ENCODE measurements around the gene COPA.

Gene COPA

DNA sequence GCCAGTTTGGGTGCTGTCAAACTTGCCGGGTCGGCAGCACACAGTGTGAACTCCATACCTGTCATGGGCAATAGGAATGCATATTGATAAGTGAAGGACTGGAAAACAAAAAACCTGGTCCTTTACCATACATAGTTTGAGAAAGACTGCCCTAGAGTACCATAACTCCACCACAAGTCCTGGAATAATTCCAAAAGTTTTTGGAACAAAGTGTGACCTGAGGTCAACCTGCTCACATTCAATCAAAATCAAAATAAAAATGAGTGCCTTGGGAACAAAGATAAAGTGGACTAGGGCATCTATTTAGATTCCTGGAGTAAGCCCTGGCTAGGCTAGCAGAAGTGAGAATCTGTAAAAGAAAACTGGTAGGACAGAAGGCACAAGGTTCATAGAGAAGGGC lies 65.7 kb downstream of the COPA start:
- no peaks in the 10 kb centered on the region for H3K27me3 Mint-ChIP-seq
- no peak overlapping the region for H3K4me3 Mint-ChIP-seq
- DNase-seq (no peak), ATAC-seq (no peak)
- H3K9me3 Mint-ChIP-seq: no peaks in the 10 kb centered on the region
- H3K27ac Mint-ChIP-seq: peak overlapping the region in 1 of 2 donors; percentile 61
- no peaks in the 10 kb centered on the region for H3K4me1 Mint-ChIP-seq

- Mint-ChIP-seq H3K4me3 (no peak overlapping the region), H3K9me3 (no peaks in the 10 kb centered on the region), H3K4me1 (no peaks in the 10 kb centered on the region), H3K27me3 (no peaks in the 10 kb centered on the region), H3K27ac (no peak overlapping the region)
- ATAC-seq (no peak), DNase-seq (no peak)
Measured at GRCh38 chr1:160271025-160271424, 72.0 kb downstream of the COPA start.

GRCh38 chr1:160267284-160267991 lies 75.6 kb downstream of the COPA start:
- Mint-ChIP-seq H3K27ac (no peak overlapping the region), H3K4me3 (no peak overlapping the region), H3K4me1 (peaks cover 13% of the 10 kb centered on the region), H3K9me3 (no peaks in the 10 kb centered on the region), H3K27me3 (no peaks in the 10 kb centered on the region)
- ATAC-seq: no peak
- no peak for DNase-seq

DNA sequence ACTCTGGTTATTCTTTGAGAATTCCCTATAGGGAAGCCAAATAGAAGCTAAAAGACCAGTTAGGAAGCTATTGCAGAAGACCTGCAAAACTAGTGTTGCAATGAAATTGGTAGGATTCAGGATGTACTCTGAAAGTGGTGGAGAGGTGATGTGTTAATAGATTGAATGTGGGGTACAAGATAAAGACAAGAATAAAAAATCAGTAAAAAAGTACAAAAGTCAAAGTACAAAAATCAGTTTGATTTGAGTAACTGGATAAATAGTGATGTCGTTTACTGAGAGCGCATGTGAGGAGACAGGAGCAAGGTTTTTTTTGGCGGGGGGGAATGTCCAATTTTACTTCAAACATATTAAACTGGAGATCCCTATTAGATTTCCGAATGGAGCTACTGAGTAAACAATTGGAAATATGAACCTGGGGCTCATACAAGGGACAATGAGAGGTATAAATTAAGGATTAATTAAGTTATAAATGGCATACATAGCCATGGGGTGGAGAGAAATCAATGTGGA lies 78.2 kb downstream of the COPA start:
- Mint-ChIP-seq H3K4me1 (peaks cover 22% of the 10 kb centered on the region), H3K4me3 (no peak overlapping the region), H3K27me3 (no peaks in the 10 kb centered on the region), H3K27ac (no peak overlapping the region), H3K9me3 (no peaks in the 10 kb centered on the region)
- no peak for ATAC-seq
- no peak for DNase-seq

DNA sequence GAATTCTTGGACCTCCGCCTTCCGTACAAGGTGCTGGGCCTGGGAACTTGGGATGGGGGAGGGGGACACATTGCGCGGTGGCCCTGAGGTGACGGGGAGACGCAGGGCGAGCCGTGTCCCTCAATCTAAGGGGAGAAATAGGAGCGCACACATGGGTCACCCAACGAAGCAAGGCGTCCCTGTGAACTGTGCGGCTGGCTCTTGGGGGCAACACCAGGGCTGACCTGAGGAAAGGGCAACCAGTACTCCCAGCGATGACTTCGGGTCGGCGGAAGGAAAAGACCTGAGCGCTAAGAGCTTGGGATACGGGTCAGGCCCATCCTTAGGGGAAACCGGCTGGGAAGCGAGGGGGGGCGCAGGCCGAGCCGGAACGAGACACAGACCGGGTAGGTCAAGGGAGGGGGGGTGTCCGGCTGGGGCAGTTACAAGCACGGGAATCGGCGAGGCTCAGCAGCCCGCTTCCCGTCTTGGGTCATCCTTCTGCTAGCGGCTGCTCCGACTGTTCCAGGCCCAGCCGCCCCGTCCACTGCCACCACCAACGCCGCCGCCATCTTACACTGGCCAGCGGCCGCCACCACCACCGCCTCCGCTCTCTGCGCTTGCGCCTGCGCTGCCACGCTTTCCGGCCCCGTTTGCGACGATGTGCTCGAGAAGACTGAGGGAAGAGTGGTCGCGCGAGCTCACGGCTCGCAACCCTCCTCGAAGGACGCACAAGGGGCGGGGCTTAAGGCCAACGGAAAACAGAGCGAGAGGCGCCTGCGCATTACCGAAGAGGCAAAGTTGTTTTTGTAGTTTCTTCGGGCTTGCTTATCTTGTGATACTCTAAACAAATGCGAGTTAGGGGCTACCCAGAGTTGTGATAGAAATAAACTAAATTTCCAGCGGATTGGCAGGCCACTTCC lies 80.9 kb downstream of the COPA start, which contains the start of gene DCAF8:
TSS of gene DCAF8 (minus strand) at position 657 of the 902 bp plus-strand sequence. CDS start 18,541 bp downstream, outside the sequence.
- Mint-ChIP-seq H3K27me3 (no peaks in the 10 kb centered on the region), H3K27ac (peak within 1 kb of the TSS; percentile 100), H3K4me3 (peak within 1 kb of the TSS; percentile 87 to 98), H3K9me3 (no peaks in the 10 kb centered on the region), H3K4me1 (peaks cover 47% of the 10 kb centered on the region)
- peak; percentile 87 for ATAC-seq
- peak; percentile 97 to 98 for DNase-seq

GRCh38 chr1:160261556-160261892 lies 81.5 kb downstream of the COPA start:
- DNase-seq (peak; percentile 62 to 78), ATAC-seq (peak; percentile 59)
- peak overlapping the region; percentile 87 to 98 for H3K4me3 Mint-ChIP-seq
- no peaks in the 10 kb centered on the region for H3K9me3 Mint-ChIP-seq
- H3K4me1 Mint-ChIP-seq: peaks cover 47% of the 10 kb centered on the region
- no peaks in the 10 kb centered on the region for H3K27me3 Mint-ChIP-seq
- H3K27ac Mint-ChIP-seq: peak overlapping the region; percentile 100

DNA sequence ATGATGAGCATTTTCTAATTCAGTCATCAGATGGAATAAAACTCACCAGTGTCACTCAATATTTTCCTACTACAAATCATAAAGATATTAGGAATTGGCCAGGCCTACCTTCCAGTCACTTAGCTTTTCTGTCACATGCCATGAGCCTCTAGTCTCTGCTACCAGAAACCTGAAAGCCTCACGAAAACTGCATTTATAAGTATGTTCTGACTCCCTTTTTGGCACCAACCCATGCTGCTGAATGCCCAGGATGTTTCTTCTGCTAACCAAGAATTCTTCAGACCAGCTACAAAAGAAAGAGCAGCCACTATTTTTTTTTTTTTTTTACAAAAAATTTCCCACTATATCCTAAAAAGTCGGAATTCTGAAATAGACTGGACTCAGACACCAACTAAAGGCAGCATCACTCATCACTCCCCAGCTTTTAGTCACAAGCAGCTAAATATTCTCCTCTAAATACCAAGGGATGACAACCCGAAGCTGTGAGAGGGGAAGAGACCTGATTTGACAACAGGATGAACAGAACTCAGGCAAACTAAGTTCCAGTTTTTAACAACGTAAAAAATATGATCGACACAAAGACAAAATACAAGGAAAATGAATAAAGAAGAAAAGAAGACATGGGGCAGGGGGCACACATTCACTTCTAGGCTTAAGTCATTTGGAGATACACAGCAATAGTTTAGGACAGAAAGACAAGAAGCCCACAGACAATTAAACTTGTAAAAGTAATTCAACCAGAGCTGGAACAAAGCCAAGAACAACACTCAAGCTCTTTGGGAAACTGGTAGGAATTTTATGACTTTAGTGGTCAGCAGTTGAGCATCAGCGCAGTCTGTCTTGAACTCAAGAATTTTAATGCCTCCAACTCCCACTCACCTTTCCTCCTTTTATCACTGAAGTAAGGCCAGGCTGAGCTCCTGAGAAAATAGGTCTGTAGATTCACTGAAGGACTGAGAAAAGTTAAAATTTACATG lies 82.4 kb downstream of the COPA start:
- H3K4me1 Mint-ChIP-seq: peaks cover 47% of the 10 kb centered on the region
- H3K27ac Mint-ChIP-seq: peak overlapping the region; percentile 100
- peak overlapping the region; percentile 87 to 98 for H3K4me3 Mint-ChIP-seq
- ATAC-seq (no peak), DNase-seq (no peak)
- no peaks in the 10 kb centered on the region for H3K9me3 Mint-ChIP-seq
- H3K27me3 Mint-ChIP-seq: no peaks in the 10 kb centered on the region

DNA sequence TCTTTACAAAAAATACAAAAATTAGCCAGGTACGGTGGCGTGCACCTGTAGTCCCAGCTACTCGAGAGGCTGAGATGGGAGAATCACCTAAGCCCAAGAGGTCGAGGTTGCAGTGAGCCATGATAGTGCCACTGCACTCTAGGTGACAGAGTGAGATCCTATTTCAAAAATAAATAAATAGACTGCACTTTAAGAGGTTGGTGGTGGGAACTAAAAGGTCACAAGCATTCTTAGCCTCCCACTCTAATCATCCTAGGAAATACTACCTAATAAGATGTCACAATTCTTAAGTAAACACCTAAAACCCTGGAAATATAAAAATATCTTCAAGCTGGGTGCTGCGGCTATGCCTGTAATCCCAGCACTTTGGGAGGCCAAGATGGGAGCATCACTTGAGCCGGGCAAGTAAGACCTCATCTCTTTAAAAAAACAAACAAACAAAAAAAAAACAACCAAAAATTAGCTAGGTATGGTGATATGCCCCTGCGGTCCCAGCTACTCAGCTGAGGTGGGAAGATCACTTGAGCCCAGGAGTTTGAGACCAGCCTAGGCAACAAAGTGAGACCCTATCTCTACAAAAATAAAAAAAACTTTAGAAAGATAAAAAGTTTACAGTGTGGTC lies 84.8 kb downstream of the COPA start:
- peaks cover 40% of the 10 kb centered on the region for H3K4me1 Mint-ChIP-seq
- no peak for DNase-seq

DNA sequence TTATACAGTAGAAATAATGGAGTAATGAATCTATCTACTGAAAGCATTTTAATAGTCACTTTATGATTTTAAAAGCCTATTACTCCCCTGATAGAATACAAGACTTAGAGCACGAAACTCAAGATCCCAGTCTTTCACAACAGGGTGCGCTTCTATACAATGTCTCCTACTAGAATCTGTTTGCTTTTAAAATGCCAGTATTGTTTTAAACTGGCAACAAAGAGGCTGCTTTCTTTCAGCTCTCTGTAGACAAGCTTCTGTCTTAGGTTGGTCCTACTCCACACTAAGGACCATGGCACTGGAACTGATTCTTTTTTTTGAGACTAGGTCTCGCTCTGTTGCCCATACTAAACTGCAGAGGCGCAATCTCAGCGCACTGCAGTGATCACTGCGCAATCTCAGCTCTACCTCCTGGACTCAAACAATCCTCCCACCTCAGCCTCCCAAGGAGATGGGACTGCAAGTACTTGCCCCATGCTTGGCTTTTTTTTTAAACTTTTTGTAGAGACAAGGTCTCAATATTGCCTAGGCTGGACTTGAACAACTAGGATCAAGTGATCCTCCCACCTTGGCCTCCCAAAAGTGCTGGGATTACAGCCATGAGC lies 85.5 kb downstream of the COPA start:
- Mint-ChIP-seq H3K27ac (no peak overlapping the region), H3K4me3 (peak overlapping the region in 1 of 2 donors; percentile 47), H3K27me3 (no peaks in the 10 kb centered on the region), H3K9me3 (no peaks in the 10 kb centered on the region), H3K4me1 (peaks cover 36% of the 10 kb centered on the region)
- no peak for ATAC-seq
- DNase-seq: no peak

More for the DNA sequence above, 84.8 kb downstream of the COPA start:
- H3K27me3 Mint-ChIP-seq: no peaks in the 10 kb centered on the region
- H3K27ac Mint-ChIP-seq: no peak overlapping the region
- H3K4me3 Mint-ChIP-seq: peak overlapping the region in 1 of 2 donors; percentile 87
- H3K9me3 Mint-ChIP-seq: no peaks in the 10 kb centered on the region
- ATAC-seq: no peak

- Mint-ChIP-seq H3K9me3 (no peaks in the 10 kb centered on the region), H3K4me3 (no peak overlapping the region), H3K27ac (no peak overlapping the region), H3K27me3 (no peaks in the 10 kb centered on the region), H3K4me1 (peaks cover 46% of the 10 kb centered on the region)
- ATAC-seq (no peak), DNase-seq (no peak)
Measured at GRCh38 chr1:160256396-160257046, 86.5 kb downstream of the COPA start.

- DNase-seq: no peak
- no peaks in the 10 kb centered on the region for H3K9me3 Mint-ChIP-seq
- H3K27ac Mint-ChIP-seq: no peak overlapping the region
- no peak overlapping the region for H3K4me3 Mint-ChIP-seq
- H3K27me3 Mint-ChIP-seq: no peaks in the 10 kb centered on the region
- peaks cover 49% of the 10 kb centered on the region for H3K4me1 Mint-ChIP-seq
- ATAC-seq: no peak
Measured at GRCh38 chr1:160255781-160256300, 87.2 kb downstream of the COPA start.

DNA sequence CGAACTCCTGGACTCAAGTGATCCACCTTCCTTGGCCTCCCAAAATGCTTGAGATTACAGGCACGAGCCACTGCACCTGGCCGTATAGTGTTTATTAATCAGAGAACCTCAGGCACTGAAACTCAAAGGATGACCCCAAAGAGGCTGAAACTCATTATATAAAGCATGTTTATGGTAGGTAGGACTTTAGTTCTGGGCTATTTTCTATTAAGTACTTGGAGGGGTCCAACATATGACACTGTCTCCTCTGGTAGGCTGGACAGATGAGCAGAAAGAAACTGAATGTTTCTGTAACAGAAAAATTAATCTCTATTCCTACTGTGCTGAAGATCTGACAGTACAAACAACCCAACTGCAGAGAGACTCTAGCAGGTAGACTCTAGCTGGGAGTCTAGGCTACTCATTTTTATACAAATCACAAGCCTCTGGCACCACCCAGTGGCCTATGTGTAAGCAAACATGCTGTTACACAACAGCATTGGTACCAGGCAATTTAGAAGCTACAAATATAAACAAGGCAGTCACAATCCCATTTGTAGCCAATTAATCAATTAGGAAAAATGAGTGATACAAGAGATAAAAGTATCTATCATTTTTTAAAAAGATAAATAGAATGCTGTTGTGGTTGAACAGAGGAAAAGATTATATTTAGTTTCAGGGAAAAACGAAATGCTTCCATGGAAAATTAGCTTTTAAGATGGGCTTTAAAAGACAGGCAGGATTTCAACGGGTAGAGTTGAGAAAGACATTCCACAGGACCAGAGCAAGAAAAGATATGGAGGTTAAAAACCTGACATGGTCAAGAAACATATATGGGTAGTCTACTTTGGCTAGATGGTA lies 91.1 kb downstream of the COPA start:
- Mint-ChIP-seq H3K27me3 (no peaks in the 10 kb centered on the region), H3K4me3 (no peak overlapping the region), H3K9me3 (no peaks in the 10 kb centered on the region), H3K4me1 (peaks cover 20% of the 10 kb centered on the region), H3K27ac (peak overlapping the region in 1 of 2 donors; percentile 34)
- peak; percentile 22 to 46 for DNase-seq
- ATAC-seq: peak; percentile 94

GRCh38 chr1:160251011-160251410 lies 92.0 kb downstream of the COPA start:
- no peaks in the 10 kb centered on the region for H3K27me3 Mint-ChIP-seq
- no peak overlapping the region for H3K27ac Mint-ChIP-seq
- no peak for ATAC-seq
- no peaks in the 10 kb centered on the region for H3K9me3 Mint-ChIP-seq
- no peak for DNase-seq
- H3K4me1 Mint-ChIP-seq: peaks cover 29% of the 10 kb centered on the region
- no peak overlapping the region for H3K4me3 Mint-ChIP-seq
